HEK293 (cell line): Measurements from ENCODE around the gene KCNK15.

Experiments
- MYNN ChIP-seq: fragments of 450-650 bp; formaldehyde crosslinking; IDR thresholded peaks from 2 replicates; pipeline ENCODE4 v1.5.1; 2016; ENCODE audit warnings: missing biosample characterization, missing genetic modification characterization, borderline replicate concordance
- ZBTB17 ChIP-seq: fragments of 450-650 bp; formaldehyde crosslinking; IDR thresholded peaks from 2 replicates; pipeline ENCODE4 v1.5.1; 2016; ENCODE audit warnings: missing biosample characterization, missing genetic modification characterization
- ZEB2 ChIP-seq: fragments of 450-650 bp; formaldehyde crosslinking; IDR thresholded peaks from 2 replicates; pipeline ENCODE4 v1.5.1; 2016; ENCODE audit warnings: missing biosample characterization, missing genetic modification characterization
- ZNF133 ChIP-seq: fragments of 450-650 bp; formaldehyde crosslinking; IDR thresholded peaks from 2 replicates; pipeline ENCODE4 v1.5.1; 2016; ENCODE audit warnings: missing biosample characterization, missing genetic modification characterization
- ZNF138 ChIP-seq: fragments of 450-650 bp; formaldehyde crosslinking; IDR thresholded peaks from 2 replicates; pipeline ENCODE4 v1.5.1; 2016; ENCODE audit warnings: missing biosample characterization, missing genetic modification characterization, borderline replicate concordance
- ZNF529 ChIP-seq: fragments of 450-650 bp; formaldehyde crosslinking; IDR thresholded peaks from 2 replicates; pipeline ENCODE4 v1.5.1; 2017; ENCODE audit warnings: missing genetic modification characterization, missing biosample characterization; ENCODE audit not compliant: insufficient replicate concordance
- ZNF544 ChIP-seq: fragments of 450-650 bp; formaldehyde crosslinking; IDR thresholded peaks from 2 replicates; pipeline ENCODE4 v1.5.0; 2017; ENCODE audit warnings: missing biosample characterization, missing genetic modification characterization
- ZNF664 ChIP-seq: fragments of 450-650 bp; formaldehyde crosslinking; IDR thresholded peaks from 2 replicates; pipeline ENCODE4 v1.5.1; 2016; ENCODE audit warnings: missing biosample characterization, missing genetic modification characterization
- ZNF670 ChIP-seq: fragments of 450-650 bp; formaldehyde crosslinking; IDR thresholded peaks from 2 replicates; pipeline ENCODE4 v1.5.1; 2016; ENCODE audit warnings: missing biosample characterization, missing genetic modification characterization, low read depth
- TF ChIP-seq, protein P1 (sequence below): fragments of 450-650 bp; formaldehyde crosslinking; IDR thresholded peaks from 2 replicates; pipeline ENCODE4 v1.5.1; 2016; ENCODE audit warnings: missing biosample characterization, missing genetic modification characterization
- TF ChIP-seq, protein P2 (sequence below): fragments of 450-650 bp; formaldehyde crosslinking; IDR thresholded peaks from 2 replicates; pipeline ENCODE4 v1.5.1; 2016; ENCODE audit warnings: missing biosample characterization, missing genetic modification characterization
- TF ChIP-seq, protein P3 (sequence below): fragments of 450-650 bp; formaldehyde crosslinking; IDR thresholded peaks from 2 replicates; pipeline ENCODE4 v1.5.1; 2016; ENCODE audit warnings: missing biosample characterization, missing genetic modification characterization, borderline replicate concordance
- TF ChIP-seq, protein P4 (sequence below): fragments of 450-650 bp; formaldehyde crosslinking; IDR thresholded peaks from 2 replicates; pipeline ENCODE4; 2016; ENCODE audit warnings: missing biosample characterization, missing genetic modification characterization

DNA sequence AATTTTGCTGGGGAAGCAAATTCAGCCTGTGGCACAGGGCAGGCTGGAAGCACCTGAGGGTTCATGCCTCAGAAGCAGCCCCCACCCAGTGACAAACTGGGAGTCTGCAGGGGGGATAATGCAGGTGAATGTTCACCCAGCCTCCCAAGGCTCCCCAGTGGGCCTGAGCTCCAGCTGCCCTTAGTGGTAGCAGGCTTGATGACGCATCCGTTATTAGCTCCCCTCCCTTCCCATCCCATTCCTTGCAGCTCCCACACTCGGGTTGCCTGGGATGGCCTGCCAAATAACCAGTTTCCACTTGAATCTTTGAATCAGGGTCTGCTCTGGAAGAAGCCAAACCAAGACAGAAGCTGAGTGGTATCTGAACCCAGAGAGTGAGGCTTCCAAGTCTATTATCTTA is 15.8 kb downstream of the KCNK15 start:
- TF ChIP-seq, protein P1, sequence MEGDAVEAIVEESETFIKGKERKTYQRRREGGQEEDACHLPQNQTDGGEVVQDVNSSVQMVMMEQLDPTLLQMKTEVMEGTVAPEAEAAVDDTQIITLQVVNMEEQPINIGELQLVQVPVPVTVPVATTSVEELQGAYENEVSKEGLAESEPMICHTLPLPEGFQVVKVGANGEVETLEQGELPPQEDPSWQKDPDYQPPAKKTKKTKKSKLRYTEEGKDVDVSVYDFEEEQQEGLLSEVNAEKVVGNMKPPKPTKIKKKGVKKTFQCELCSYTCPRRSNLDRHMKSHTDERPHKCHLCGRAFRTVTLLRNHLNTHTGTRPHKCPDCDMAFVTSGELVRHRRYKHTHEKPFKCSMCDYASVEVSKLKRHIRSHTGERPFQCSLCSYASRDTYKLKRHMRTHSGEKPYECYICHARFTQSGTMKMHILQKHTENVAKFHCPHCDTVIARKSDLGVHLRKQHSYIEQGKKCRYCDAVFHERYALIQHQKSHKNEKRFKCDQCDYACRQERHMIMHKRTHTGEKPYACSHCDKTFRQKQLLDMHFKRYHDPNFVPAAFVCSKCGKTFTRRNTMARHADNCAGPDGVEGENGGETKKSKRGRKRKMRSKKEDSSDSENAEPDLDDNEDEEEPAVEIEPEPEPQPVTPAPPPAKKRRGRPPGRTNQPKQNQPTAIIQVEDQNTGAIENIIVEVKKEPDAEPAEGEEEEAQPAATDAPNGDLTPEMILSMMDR (tag by site-specific recombination): no peak
- TF ChIP-seq ZNF529 (tag by site-specific recombination) (no peak), ZNF133 (tag by site-specific recombination) (no peak), ZNF664 (tag by site-specific recombination) (no peak), ZNF138 (tag by site-specific recombination) (no peak), ZBTB17 (tag by site-specific recombination) (no peak), ZNF544 (no peak), ZNF670 (tag by site-specific recombination) (no peak), ZEB2 (tag by site-specific recombination) (no peak), MYNN (tag by site-specific recombination) (no peak)
- TF ChIP-seq, protein P2, sequence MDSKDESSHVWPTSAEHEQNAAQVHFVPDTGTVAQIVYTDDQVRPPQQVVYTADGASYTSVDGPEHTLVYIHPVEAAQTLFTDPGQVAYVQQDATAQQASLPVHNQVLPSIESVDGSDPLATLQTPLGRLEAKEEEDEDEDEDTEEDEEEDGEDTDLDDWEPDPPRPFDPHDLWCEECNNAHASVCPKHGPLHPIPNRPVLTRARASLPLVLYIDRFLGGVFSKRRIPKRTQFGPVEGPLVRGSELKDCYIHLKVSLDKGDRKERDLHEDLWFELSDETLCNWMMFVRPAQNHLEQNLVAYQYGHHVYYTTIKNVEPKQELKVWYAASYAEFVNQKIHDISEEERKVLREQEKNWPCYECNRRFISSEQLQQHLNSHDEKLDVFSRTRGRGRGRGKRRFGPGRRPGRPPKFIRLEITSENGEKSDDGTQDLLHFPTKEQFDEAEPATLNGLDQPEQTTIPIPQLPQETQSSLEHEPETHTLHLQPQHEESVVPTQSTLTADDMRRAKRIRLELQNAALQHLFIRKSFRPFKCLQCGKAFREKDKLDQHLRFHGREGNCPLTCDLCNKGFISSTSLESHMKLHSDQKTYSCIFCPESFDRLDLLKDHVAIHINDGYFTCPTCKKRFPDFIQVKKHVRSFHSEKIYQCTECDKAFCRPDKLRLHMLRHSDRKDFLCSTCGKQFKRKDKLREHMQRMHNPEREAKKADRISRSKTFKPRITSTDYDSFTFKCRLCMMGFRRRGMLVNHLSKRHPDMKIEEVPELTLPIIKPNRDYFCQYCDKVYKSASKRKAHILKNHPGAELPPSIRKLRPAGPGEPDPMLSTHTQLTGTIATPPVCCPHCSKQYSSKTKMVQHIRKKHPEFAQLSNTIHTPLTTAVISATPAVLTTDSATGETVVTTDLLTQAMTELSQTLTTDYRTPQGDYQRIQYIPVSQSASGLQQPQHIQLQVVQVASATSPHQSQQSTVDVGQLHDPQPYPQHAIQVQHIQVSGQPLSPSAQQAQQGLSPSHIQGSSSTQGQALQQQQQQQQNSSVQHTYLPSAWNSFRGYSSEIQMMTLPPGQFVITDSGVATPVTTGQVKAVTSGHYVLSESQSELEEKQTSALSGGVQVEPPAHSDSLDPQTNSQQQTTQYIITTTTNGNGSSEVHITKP (tag by site-specific recombination): no peak
- TF ChIP-seq, protein P3, sequence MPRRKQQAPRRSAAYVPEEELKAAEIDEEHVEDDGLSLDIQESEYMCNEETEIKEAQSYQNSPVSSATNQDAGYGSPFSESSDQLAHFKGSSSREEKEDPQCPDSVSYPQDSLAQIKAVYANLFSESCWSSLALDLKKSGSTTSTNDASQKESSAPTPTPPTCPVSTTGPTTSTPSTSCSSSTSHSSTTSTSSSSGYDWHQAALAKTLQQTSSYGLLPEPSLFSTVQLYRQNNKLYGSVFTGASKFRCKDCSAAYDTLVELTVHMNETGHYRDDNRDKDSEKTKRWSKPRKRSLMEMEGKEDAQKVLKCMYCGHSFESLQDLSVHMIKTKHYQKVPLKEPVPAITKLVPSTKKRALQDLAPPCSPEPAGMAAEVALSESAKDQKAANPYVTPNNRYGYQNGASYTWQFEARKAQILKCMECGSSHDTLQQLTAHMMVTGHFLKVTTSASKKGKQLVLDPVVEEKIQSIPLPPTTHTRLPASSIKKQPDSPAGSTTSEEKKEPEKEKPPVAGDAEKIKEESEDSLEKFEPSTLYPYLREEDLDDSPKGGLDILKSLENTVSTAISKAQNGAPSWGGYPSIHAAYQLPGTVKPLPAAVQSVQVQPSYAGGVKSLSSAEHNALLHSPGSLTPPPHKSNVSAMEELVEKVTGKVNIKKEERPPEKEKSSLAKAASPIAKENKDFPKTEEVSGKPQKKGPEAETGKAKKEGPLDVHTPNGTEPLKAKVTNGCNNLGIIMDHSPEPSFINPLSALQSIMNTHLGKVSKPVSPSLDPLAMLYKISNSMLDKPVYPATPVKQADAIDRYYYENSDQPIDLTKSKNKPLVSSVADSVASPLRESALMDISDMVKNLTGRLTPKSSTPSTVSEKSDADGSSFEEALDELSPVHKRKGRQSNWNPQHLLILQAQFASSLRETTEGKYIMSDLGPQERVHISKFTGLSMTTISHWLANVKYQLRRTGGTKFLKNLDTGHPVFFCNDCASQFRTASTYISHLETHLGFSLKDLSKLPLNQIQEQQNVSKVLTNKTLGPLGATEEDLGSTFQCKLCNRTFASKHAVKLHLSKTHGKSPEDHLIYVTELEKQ (tag by site-specific recombination): no peak
- TF ChIP-seq, protein P4, sequence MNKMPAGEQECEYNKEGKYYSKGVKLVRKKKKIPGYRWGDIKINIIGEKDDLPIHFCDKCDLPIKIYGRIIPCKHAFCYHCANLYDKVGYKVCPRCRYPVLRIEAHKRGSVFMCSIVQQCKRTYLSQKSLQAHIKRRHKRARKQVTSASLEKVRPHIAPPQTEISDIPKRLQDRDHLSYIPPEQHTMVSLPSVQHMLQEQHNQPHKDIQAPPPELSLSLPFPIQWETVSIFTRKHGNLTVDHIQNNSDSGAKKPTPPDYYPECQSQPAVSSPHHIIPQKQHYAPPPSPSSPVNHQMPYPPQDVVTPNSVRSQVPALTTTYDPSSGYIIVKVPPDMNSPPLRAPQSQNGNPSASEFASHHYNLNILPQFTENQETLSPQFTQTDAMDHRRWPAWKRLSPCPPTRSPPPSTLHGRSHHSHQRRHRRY: no peak
